GM21515 (cell line): ENCODE results near the gene TSPAN9.

Experiments
- ATAC-seq: cut with Tn5 transposase; IDR thresholded peaks from one replicate; pipeline ENCODE4 v1.9.1; 2021; ENCODE audit not compliant: unreplicated experiment

Gene TSPAN9

DNA sequence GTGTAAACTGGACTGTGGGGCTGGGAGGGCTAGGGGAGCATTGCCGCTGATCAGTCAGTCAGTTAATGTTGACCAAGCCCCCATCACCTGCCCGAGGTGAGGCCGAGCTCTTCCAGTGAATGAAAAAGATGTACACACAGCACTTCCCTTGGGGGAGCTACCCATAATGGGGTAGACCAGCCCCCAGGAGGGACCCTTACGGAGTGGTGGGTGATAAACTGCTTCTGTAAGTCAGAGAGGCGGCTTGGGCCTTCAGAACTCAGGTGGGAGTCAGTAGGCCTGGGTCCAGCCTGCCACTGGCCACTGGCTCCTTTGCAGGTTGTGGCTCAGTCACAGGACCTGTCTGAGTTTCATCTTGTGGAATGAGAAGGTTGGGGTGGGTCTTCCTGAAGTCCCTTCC lies 43.5 kb downstream of the TSPAN9 start:
- ATAC-seq = no peak

DNA sequence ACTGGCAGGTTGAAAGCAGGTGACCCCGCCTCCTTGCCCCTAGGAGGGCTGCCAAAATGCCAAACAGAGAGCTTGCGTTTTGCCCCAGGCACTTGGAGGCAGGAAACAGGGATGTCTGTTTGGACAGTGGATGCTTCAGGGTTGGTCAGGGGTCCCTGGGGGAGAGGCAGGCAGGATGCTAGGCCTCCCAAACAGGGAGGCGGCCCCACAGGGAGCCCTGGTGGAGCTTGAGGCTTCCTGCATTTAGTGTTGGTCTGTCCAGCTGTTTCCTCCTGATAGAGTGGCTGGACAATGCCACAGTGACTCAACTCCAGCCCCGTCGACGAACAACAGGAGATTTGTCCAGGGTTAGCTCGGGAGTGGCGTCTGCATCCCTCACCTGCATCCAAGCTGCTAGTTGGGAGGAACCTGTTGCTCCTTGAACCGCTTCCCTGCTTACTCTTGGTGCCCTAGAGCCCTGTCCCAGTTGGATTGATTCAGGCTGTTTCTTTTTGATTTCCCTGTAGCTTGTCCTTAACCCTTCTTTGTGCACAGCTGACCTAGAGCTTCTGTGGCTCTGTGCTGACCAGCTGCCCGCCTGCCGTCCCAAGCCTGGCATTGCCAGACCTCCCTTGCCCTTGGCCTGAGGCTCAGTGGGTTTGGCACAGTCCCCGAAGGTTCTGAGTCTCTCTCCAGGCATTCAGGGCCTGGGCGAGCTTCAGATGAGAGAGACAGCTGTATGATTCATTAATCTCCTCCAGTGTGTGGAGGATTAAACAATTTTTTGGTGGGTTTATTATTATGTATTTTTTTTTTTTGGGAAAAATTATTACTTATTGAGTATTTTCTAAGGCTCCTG lies 45.9 kb downstream of the TSPAN9 start:
- ATAC-seq = no peak

DNA sequence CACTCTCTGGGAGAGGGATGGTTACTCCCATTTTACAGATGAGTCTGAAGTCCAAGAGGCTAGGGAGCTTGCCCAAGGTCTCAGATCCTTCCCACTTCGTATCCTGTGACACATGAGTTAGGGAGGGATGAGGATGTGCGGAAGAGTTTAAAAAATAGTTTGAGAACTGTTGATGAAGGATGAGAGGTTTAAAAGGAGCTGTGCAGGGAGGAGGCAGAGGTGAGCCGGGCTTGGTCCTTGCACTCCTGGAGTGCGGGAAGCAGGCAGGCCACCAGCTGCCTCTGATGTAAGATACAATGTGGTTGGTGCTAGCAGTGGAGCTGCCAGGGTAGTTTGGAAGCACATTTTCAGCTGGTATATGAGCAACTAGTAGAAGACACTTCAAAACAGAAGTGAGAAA lies 46.5 kb downstream of the TSPAN9 start:
- ATAC-seq = no peak

DNA sequence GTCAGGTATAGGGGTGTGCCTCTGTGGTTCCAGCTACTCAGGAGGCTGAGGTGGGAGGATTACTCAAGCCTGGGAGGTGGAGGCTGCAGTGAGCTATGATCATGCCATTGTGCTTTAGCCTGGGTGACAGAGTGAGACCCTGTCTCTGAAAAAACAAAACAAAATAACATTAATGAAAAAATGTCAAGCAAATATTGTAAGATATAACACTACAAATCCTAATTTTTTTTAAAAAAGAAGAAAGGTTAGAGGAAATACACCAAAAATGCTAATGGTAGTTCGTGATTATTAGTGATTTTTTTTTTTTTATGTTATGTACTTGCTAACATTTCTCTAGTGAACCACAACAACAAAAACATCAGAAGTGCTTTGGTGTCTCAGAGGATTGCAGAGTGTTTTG lies 47.7 kb downstream of the TSPAN9 start:
- ATAC-seq = no peak

DNA sequence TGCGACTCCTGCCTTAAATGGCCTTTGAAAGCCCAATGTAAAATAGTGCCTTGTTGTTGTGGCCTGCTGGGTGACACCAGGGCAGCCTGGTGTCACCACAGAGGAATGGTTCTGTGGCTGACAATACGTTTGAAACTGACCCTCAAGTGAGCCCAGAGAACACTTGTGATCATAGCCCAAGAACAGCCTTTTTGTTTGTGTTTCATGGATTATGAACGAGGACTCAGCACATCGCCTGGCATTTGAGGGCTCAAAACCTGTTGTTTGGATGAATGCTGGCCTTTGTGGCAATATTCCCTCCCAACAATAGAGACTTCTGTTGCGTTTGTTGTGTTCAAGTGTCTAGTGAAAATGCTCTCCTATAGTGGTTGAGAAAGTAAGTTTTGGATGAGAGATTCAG lies 48.5 kb downstream of the TSPAN9 start:
- no peak for ATAC-seq

DNA sequence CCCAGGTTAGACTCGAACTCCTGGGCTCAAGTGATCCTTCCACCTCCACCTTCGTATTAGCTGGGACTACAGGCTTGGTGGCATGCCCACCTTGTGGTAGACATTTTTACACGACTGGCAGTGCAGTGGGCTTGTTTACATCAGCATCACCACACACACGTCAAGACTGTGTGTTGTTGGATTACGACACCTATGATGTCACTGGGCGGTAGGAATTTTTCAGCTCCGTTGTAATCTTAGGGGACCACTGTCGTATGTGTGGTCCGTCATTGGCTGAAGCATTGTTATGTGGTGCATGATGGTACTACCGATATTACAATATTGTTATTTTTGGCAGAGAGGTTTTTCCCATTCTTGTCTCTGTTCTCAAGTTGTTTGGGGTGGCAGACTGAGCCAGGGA lies 50.7 kb downstream of the TSPAN9 start:
- ATAC-seq = no peak

DNA sequence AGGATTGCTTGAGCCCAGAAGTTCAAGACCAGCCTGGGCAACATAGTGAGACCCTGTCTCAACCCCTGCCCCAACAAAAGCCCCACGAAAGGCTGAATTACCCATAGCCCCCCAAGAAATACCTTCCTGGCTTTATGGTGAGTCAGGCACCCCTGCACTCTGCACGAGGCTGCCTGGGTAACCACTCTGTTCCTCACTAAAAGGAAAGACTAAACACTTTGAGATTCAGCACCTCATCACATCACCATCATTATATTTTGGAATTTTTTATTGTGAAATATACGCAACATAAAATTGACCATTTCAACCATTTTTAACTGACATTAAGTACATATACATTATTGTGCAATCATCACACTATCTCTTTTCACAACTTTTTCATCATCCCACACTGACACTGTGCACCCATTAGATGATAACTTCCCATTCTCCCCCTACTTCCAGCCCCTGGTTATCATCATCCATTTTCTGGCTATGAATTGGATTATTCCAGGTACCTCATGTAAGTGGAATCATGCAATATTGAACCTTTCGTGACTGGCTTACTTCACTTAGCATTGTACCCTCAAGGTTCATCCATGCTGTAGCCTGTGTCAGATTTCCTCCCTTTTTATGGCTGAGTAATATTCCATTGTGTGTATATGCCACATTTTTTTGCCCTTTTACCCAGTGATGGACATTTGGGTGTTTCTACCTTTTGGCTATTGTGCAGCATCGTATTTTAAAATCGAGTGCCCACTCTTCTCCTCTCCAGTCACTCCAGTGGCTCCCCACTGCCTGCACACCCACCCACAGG lies 51.5 kb downstream of the TSPAN9 start:
- ATAC-seq = no peak

DNA sequence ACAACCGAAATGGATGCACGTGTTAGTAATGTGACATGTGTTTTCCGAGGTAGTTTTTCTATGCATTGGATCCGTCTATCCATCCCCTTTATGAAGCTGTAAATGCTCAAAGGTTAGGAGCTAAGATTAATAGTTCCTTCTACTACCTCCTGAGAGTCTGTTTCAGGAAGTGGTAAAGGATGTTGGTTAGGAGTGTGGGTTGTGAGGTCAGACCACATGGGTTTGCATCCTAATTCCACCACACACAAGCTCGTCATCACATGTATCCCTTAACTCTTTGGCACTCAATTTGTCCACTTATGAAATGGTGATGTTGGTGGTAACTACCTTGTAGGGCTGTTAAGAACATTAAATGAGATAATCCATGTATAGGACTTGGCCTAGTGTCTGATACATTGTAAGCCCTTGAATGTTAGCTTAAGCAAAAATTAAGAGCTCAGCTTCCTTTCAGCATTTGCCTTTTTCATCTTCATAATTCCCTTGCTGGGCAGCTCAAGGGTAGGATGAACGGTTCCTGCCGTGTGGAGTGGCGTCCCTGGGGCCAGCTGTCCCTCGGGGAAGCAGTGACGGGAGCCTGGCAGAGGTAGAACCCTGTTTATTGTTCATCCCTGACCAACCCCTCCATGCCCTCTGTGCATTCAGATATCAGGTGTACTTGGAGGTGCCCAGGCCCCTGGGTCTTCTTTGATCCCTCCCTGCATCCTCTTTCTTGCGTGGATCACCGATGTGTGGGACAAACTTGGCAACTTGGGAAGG lies 52.3 kb downstream of the TSPAN9 start:
- ATAC-seq = no peak

DNA sequence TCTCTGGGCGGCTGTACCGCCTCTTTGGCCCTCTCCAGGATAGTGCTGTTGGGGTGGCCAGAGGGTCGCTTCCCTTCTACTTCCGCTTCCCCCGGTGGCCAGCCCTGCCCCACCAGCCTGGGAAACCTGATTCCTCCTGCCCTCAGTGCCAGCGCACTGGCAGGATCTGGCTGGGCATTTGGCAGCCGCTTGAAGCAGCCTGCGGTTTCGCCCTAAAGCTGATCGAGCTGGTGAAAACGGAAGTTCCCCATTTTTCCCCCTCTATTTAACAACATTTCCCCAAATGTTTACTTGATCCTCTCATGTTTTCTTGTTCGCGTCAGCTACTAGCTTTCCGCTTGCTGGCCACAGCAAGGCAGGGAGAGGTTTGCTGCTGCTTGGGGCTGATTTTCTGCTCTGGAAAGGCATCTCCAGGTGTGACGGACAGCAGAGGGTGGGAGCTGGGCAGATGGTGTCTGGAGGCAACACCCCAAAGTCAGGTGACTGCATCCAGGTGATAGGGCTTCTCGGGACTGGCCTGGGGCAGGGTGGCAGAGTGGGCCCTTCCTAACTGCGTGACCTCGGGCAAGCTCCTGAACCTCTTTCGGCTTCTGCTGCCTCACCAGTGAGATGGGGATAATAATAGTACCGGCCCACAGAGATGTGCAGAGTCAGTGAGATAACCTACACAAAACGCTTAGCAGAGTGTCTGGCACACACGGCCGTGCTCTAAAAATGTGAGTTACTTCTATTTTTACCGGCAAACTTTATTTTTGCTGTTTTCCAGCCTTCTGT lies 53.1 kb downstream of the TSPAN9 start:
- no peak for ATAC-seq

DNA sequence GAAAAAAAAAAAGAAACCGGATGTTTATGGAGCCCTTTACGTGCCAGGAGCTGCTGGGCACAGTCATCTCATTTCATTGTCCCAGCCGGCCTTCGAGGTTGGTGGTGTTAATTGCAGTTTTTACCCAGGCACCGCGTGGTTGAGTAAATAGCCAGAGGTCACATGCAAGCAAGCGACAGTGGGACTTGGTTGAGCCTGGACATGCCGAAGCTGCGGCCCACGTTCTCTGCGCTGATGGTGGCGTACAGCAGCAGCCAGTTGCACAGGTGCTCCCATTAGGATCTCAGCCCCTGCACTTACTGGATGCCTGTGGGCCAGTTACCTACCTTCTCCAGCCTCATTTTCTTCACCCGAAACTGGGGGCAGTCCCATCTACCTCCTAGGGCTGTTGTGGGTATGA lies 54.0 kb downstream of the TSPAN9 start:
- no peak for ATAC-seq

DNA sequence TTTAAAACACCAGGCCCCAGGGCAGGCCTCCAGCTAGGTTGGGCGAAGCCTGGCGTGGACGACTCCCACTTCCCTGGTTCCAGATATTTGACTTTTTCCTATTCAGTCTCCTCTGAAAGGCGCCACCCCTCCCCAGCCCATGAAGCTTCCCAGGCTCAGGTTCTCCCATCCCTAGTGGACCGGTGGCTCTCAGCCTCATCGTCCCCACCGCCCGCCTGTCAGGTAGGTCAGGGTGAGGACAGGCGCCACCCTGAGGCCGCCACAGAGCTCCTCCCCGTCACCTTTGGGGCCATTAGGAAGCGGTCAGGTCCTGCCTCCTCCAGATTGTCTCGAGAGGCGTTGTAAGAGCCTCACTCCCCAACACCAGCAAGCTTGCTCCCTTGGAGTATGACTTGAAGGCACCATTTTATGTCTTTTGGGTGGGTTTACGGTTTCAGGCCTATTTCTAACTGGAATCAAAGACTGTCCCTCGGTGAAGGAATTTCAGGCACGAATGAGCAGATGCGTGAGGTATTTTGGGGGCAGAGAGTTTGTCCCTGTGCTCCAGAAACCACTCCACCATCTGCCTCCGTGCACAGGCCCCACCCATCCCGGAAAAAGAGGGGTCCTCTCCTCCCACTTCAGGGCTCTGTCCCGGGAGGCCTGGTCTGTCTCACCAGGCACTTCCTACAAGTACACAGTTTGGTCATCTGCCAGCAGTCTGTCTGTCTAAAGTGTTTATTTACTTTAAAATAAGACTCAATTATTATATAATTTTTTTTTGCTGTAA lies 55.6 kb downstream of the TSPAN9 start:
- no peak for ATAC-seq

DNA sequence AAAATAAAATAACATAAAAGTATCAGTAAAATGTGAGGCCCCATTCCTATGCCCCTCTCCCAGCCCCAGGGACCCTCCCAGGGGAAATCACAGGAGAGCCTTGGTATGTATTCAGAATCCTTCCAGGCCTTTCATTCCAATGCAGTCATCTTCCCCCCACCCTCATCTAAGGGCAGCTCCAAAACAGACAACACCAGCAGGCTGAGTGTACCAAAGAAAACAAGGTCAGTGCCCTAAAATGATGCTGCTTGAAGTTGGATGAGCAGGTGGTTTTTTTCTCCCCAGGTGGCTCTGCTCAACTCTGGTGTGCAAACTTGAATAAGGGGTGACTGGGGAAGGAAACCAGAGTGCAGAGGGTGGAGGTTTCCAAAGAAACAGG lies 56.2 kb downstream of the TSPAN9 start:
- no peak for ATAC-seq

DNA sequence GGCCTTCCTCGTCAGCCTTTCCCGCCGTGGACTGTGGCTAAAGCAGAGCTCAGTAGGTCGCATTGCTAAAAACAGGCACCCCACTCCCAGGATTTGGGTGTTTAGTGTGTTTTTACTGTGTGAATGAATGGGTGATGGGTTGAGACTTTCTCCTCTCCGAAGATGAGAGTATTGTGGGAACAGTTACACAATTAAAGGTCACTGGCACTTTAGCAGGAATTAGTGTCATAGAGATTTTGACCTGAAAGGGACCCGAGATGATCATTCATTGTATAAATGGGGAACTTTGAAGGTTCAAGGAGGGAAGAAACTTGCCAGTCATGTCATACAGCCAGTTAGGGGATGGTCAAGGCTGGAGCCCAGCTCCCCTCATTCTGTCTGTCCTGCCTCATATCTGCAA lies 56.9 kb downstream of the TSPAN9 start:
- ATAC-seq = no peak

DNA sequence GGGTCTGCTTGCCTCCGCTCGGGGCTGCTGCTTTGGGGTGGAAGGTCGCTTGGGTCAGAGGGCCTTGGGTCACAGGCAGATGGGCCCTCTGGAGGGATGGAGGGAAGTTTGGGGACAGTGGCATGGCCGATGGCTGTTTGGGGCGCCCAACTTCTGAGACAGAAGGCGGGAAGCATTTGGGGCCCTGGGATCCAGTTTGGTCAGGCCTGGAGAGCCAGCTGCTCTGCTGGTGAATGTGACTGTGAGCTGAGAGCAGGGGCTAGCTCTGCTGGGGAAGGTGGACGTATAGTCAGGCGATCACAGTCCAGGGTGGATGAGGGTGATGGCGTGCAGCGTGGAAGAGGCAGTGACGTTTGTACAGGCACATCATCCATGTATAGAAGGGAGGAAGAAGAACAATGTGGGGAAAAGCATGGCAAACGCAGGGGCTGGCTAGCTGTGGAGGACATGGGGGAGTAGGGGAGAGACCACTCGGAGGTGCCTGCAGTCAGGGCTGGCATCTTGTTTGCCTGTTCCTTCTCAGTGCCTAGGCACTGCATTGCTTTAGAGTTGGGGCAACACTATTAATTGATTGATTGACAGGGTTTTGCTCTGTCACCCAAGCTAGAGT lies 57.5 kb downstream of the TSPAN9 start:
- ATAC-seq = no peak

DNA sequence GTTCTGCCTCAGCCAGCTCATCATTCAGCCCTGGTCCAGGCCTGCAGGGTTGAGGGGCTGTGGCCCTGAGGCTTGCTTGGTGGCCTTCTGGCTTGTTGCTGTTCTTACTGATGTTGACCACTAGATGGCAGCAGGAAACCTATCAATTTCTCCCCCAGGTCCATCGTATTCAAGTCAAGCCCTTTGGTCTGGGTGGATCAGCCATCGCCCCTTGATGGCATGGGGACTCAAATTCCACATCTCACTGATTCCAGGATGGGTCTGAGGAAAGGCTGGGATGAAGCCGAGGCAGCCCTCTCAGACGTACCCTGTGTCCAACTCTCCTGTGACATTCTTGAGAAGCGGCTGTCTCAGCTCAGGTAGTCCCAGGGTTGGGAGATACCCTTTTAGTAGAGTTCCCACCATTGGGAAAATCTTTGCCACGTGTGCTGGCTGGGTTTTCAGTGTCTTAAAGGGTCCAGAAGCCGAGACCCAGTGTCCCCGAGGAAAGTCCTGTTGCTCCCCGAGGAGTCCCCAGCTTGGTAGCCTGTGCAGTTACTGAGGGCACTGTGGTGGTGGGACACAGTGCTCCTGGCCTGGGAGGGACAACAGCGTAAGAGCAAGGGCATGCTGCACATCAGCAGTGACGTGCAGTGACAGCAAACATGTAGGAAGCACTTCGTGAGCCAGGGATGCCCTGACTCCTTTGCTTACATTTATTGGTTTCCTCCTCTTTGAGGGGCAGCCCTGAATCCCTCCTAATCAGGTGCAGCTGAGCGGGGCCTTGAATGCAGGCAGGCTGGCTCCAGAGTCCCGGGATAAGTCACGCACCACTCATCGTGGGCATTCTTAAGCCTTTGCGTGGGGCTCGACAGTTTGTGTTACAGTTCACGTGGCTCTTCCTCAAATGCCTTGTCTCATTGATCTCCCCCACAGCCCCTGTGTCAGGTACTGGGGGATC lies 58.6 kb downstream of the TSPAN9 start:
- no peak for ATAC-seq

DNA sequence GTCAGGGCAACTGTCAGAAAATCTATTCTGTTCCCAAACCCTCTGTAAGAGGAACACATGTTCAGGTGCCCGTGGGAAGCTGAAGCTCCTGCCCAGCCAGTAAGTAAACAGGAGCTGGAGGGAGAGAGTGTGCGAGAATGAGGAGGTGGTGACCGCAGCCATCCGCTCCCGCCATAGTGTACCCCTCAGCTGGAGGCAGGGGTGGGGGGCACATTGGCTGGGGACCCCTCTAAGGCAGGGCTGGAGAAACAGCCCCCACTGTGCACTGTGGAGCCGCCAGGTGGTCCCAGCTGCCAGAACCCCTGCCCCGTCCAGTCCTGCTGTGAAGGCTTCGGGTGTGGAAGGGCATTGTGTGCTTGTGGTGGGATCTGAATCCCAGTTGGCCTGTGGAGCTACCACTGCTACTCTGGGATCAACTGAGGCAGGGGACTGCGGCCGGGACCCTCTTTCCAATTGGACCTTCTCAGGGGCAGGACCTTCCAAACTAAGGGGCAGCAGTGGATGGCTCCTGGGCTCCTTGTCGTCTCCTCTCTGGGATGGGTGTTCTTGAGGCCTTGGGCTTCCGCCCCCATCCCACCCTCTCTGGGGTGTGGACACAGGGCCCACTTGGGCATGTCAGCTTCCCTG lies 59.6 kb downstream of the TSPAN9 start:
- ATAC-seq = no peak

DNA sequence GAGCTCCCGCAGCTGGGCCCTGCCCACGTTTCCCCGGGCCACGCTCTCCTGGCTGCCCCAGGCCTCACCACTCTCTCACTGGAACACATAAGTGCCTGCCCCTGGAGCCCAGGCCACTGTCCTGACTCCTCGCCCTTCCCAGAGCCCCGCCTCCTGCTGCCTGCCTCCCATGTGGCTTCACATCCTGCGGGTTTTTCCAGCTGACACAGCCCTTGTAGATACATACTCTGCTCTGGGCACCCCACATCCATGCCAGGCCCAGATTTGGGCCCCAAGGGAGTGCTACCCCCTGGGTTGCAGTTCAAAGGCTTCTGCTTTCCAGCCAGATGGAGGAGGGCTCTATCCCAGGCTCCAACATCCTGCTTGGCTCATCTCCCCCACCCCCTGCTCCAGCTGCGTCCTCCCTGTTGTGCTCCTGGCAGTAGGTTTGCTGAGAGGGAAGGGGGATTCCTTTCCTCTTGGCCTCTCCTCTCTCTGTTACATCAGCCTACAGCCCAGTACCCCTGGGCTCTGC lies 60.1 kb downstream of the TSPAN9 start:
- no peak for ATAC-seq

DNA sequence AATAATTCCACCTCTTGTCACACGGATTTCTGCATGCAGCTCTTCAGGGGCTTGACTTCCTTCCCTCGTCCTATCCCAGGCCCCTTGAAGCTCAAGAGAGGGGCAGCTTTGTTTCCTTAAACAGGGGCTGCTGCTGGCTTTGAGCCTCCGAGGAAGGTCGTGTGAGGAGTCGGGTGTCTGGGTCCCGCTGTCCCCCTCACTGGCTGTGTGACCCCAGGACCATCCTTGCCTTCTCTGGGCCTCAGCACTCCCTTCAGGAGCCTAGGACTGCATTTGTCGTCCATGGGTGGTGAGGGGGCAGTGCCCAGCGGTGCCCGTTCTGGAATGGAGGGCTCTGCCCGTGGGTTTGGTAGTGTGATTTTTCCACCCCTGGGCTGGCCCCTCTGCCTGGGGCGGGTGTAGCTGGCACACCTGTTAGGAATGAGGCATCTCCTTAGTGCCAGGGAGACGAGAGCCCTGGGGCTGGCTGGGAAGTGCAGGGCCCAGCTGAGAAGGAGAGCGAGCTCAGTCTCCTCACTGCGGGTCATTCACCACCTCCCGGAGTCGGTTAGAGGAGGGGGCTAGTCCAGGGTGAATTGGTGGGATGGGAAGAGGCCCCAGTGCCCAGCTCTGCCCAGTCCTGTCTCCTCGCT lies 60.8 kb downstream of the TSPAN9 start:
- ATAC-seq = no peak
